GM18858 (cell line): ENCODE results near the gene TEX261.

Experiments used
- ATAC-seq: cut with Tn5 transposase; IDR thresholded peaks from one replicate; pipeline ENCODE4 v1.9.1; 2021; ENCODE audit not compliant: unreplicated experiment

The TEX261 gene

GRCh38 chr2:70959851-70960832 is 34.5 kb downstream of the TEX261 start:
- ATAC-seq, result no peak

GRCh38 chr2:70959271-70959761 is 35.4 kb downstream of the TEX261 start:
- no peak for ATAC-seq

- ATAC-seq, result no peak
Observed at GRCh38 chr2:70958759-70959158, 35.9 kb downstream of the TEX261 start.

GRCh38 chr2:70957798-70958197 is 36.9 kb downstream of the TEX261 start:
- no peak for ATAC-seq

GRCh38 chr2:70956141-70956540 is 38.5 kb downstream of the TEX261 start:
- no peak for ATAC-seq

GRCh38 chr2:70954886-70955285 is 39.8 kb downstream of the TEX261 start:
- no peak for ATAC-seq

- ATAC-seq, result no peak
Observed at GRCh38 chr2:70949086-70949485, 45.6 kb downstream of the TEX261 start.

GRCh38 chr2:70948337-70949003 is 46.2 kb downstream of the TEX261 start:
- no peak for ATAC-seq

- no peak for ATAC-seq
Observed at GRCh38 chr2:70947556-70948184, 47.0 kb downstream of the TEX261 start.

- no peak for ATAC-seq
Observed at GRCh38 chr2:70946832-70947442, 47.7 kb downstream of the TEX261 start.

GRCh38 chr2:70944111-70944690 is 50.5 kb downstream of the TEX261 start:
- no peak for ATAC-seq

GRCh38 chr2:70943205-70943871 is 51.3 kb downstream of the TEX261 start:
- no peak for ATAC-seq

GRCh38 chr2:70942396-70943204 is 52.1 kb downstream of the TEX261 start:
- ATAC-seq, result no peak

- ATAC-seq, result no peak
Observed at GRCh38 chr2:70941701-70942100, 53.0 kb downstream of the TEX261 start.

GRCh38 chr2:70941186-70941585 is 53.5 kb downstream of the TEX261 start:
- ATAC-seq, result no peak

- no peak for ATAC-seq
Observed at GRCh38 chr2:70939839-70940580, 54.7 kb downstream of the TEX261 start.

GRCh38 chr2:70939001-70939838 is 55.5 kb downstream of the TEX261 start:
- ATAC-seq, result no peak

GRCh38 chr2:70938586-70938950 is 56.1 kb downstream of the TEX261 start:
- no peak for ATAC-seq
